Natural killer cell (primary cell): ENCODE data around the gene TAP1. TPM values are rescaled to one million over a fixed set of nuclear protein-coding genes. Genes with fewer than 3 reads are reported as not detected.

Experiments used
- ATAC-seq, 3 donors: fragments of 150-1000 bp in 2 of 3; fragments of 200-7000 bp in 1 of 3; cut with Tn5 transposase; 1 replicate in 1 of 3; 2 replicates in 2 of 3; pipeline ENCODE4 v1.10.0; 2021; ENCODE audit warnings: mild to moderate bottlenecking in 2 of 3, moderate library complexity in 2 of 3
- DNase-seq, 2 donors: peaks; one replicate each; pipeline versions ENCODE4 v3.0.0 to v3.0.0-alpha.2; 2013 to 2021; ENCODE audit warnings: mixed read lengths in 1 of 2
- H3K27ac ChIP-seq: one replicate; pipeline ENCODE4 v1.5.1; 2013; ENCODE audit warnings: mild to moderate bottlenecking, low read length
- H3K27me3 ChIP-seq: one replicate; pipeline ENCODE4 v1.6.1; 2013; ENCODE audit warnings: low read length; ENCODE audit not compliant: control insufficient read depth, insufficient read depth
- H3K36me3 ChIP-seq: one replicate; pipeline ENCODE4 v1.6.1; 2013; ENCODE audit warnings: low read length; ENCODE audit not compliant: control insufficient read depth, insufficient read depth
- H3K4me1 ChIP-seq: one replicate; pipeline ENCODE4 v1.6.1; 2013; ENCODE audit warnings: low read length; ENCODE audit not compliant: control insufficient read depth, insufficient read depth
- H3K4me3 ChIP-seq: one replicate; pipeline ENCODE4 v1.5.1; 2013; ENCODE audit warnings: low read length
- H3K9me3 ChIP-seq: one replicate; pipeline ENCODE4 v1.6.1; 2013; ENCODE audit warnings: low read length; ENCODE audit not compliant: control insufficient read depth, insufficient read depth
- H3K27ac Mint-ChIP-seq, 2 donors: one replicate each; pipeline ENCODE4 v1.8.0; 2022; ENCODE audit warnings: mild to moderate bottlenecking in 2 of 2, mixed read lengths in 2 of 2, moderate library complexity in 1 of 2
- H3K27me3 Mint-ChIP-seq, 2 donors: one replicate each; pipeline ENCODE4 v1.8.0; 2022; ENCODE audit warnings: low read depth in 2 of 2, mixed read lengths in 2 of 2
- H3K36me3 Mint-ChIP-seq: one replicate; pipeline ENCODE4 v1.8.0; 2022; ENCODE audit warnings: mixed read lengths
- H3K4me1 Mint-ChIP-seq, 2 donors: one replicate each; pipeline ENCODE4 v1.8.0; 2022; ENCODE audit warnings: mixed read lengths in 2 of 2
- H3K4me3 Mint-ChIP-seq: one replicate; pipeline ENCODE4 v1.8.0; 2022; ENCODE audit warnings: mild to moderate bottlenecking, moderate library complexity, mixed read lengths
- H3K9me3 Mint-ChIP-seq, 2 donors: one replicate each; pipeline ENCODE4 v1.8.0; 2022; ENCODE audit warnings: mixed read lengths in 2 of 2
- WGBS: methylation state at CpG from one replicate; pipeline ENCODE4 v1.1.7; 2013; ENCODE audit warnings: missing lambda C conversion rate; ENCODE audit not compliant: insufficient coverage; 5-methylcytosine and 5-hydroxymethylcytosine counted together
- intact Hi-C: fragments of 100-400 bp; cut with micrococcal nuclease; formaldehyde crosslinking; loops from one replicate; pipeline ENCODE4 v1.14.2; 2022
- total RNA-seq, 4 donors: library from RNA; stranded (reverse); fragments of 120-200 nt in 1 of 4; gene quantifications; one replicate each; pipeline versions ENCODE4 v1.2.3 to v1.2.4, GENCODE V29; 2013 to 2022
- TF ChIP-seq, protein P1 (sequence below): fragments of 200-600 bp; IDR thresholded peaks from one replicate; pipeline ENCODE4 v1.8.0; 2022; ENCODE audit warnings: antibody characterized with exemption

TAP1 gene
- total RNA-seq, 3 donors from 2014 or later (not counting 1 experiment from before 2014, with no cell fraction given), result 134 to 193 (median 179) TPM

DNA sequence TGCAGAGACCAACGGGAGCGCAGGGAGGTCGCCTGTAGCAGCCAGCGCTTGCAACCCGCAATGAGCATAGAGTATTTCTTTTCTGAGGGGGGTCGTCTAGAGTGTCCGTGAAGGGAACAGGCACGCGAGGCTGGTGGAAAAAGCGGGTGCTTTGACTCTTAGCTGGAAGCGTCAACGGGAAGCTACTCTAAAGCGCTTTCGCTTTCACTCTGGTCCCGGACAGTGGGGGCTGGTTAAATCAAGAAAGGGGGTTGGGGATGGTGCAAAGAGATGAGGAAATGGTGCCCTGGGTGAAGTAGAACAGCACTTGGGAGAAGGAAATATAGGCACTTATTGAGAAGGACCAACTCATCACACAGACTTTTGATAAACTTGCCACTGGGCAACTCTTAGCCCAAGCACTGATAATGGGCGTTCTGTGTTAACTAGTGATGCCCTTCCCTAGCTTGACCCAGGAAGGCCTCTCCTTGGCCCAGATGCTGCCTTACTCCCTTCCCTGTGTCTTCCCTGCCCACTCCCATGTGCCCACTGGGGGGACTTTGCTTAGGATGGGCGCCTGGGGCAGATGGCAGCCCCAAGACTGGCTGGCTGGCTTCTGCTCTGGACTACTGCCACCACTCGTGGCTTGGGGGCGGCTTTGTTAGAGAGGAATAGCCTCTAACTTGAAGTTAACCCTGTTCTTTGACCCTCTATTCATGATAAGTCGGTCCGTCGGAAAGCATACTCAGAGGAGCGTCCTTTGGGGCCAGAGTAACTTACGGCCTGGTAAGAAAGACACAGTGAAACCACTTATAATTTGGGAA is 1.1 kb upstream of the TAP1 start:
- H3K36me3 Mint-ChIP-seq, result peaks cover 29% of the 10 kb centered on the region
- ATAC-seq (peak; percentile 37 to 58 (median 39)), DNase-seq (peak; percentile 59 to 83)
- no peaks in the 10 kb centered on the region for H3K9me3 ChIP-seq
- peak overlapping the region; percentile 99 for H3K4me3 Mint-ChIP-seq
- H3K27ac Mint-ChIP-seq, result peak overlapping the region; percentile 100
- peaks cover 62% of the 10 kb centered on the region for H3K36me3 ChIP-seq
- TF ChIP-seq, protein P1, sequence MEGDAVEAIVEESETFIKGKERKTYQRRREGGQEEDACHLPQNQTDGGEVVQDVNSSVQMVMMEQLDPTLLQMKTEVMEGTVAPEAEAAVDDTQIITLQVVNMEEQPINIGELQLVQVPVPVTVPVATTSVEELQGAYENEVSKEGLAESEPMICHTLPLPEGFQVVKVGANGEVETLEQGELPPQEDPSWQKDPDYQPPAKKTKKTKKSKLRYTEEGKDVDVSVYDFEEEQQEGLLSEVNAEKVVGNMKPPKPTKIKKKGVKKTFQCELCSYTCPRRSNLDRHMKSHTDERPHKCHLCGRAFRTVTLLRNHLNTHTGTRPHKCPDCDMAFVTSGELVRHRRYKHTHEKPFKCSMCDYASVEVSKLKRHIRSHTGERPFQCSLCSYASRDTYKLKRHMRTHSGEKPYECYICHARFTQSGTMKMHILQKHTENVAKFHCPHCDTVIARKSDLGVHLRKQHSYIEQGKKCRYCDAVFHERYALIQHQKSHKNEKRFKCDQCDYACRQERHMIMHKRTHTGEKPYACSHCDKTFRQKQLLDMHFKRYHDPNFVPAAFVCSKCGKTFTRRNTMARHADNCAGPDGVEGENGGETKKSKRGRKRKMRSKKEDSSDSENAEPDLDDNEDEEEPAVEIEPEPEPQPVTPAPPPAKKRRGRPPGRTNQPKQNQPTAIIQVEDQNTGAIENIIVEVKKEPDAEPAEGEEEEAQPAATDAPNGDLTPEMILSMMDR, result no peak
- H3K4me1 ChIP-seq, result peaks cover 60% of the 10 kb centered on the region
- peaks cover 67 to 78% of the 10 kb centered on the region in 2 donors for H3K4me1 Mint-ChIP-seq
- no peaks in the 10 kb centered on the region for H3K27me3 Mint-ChIP-seq
- 2% methylated on average over 22 of the region's 24 CpGs for WGBS
- intact Hi-C loops, result loop anchor here (1.0 to 5.0 kb wide), 3 partner anchors 10 to 348 kb away; partner anchors contain the start of genes HSD17B8, PSMB8, RXRB and SLC39A7
- H3K9me3 Mint-ChIP-seq, result no peaks in the 10 kb centered on the region
- H3K27ac ChIP-seq, result peak overlapping the region; percentile 99
- no peaks in the 10 kb centered on the region for H3K27me3 ChIP-seq
- H3K4me3 ChIP-seq, result peak overlapping the region; percentile 95

GRCh38 chr6:32852844-32853540 is 512 bp downstream of the TAP1 start:
- intact Hi-C loops, result loop anchor here (1.0 to 5.0 kb wide), 2 partner anchors 15 to 349 kb away; partner anchors contain the start of genes HSD17B8, RXRB and SLC39A7
- Histone ChIP-seq H3K9me3 (no peaks in the 10 kb centered on the region), H3K4me1 (peaks cover 65% of the 10 kb centered on the region), H3K27me3 (no peaks in the 10 kb centered on the region), H3K27ac (peak overlapping the region; percentile 99), H3K36me3 (peaks cover 60% of the 10 kb centered on the region), H3K4me3 (peak overlapping the region; percentile 95)
- WGBS, result under 1% methylated on average over 41 of the region's 41 CpGs
- peak overlapping the region; percentile 100 for H3K27ac Mint-ChIP-seq
- DNase-seq (peak; percentile 69 to 83), ATAC-seq (peak; percentile 45 to 62 (median 56))
- H3K36me3 Mint-ChIP-seq, result peaks cover 32% of the 10 kb centered on the region
- H3K4me3 Mint-ChIP-seq, result peak overlapping the region; percentile 99
- TF ChIP-seq, protein P1, result no peak
- H3K4me1 Mint-ChIP-seq, result peaks cover 75 to 85% of the 10 kb centered on the region in 2 donors
- no peaks in the 10 kb centered on the region for H3K9me3 Mint-ChIP-seq
- H3K27me3 Mint-ChIP-seq, result no peaks in the 10 kb centered on the region

GRCh38 chr6:32852018-32852843 is 1.3 kb downstream of the TAP1 start:
- TF ChIP-seq, protein P1, result no peak
- Mint-ChIP-seq H3K36me3 (peaks cover 33% of the 10 kb centered on the region), H3K4me1 (peaks cover 76 to 85% of the 10 kb centered on the region in 2 donors), H3K4me3 (peak overlapping the region; percentile 99), H3K9me3 (no peaks in the 10 kb centered on the region), H3K27me3 (no peaks in the 10 kb centered on the region), H3K27ac (peak overlapping the region; percentile 100)
- Histone ChIP-seq H3K36me3 (peaks cover 60% of the 10 kb centered on the region), H3K27me3 (no peaks in the 10 kb centered on the region), H3K9me3 (no peaks in the 10 kb centered on the region), H3K4me3 (peak overlapping the region; percentile 95), H3K4me1 (peaks cover 71% of the 10 kb centered on the region), H3K27ac (peak overlapping the region; percentile 99)
- DNase-seq (peak; percentile 33 to 56), ATAC-seq (no peak)
- intact Hi-C loops, result loop anchor here (5.0 kb wide), 1 partner anchor 350 kb away; the partner anchor contains the start of genes HSD17B8, RXRB and SLC39A7
- 33% methylated on average over 21 of the region's 23 CpGs for WGBS
